Naive thymus-derived CD8-positive, alpha-beta T cell (primary cell): ENCODE measurements around the gene RANGAP1. TPM values are rescaled to one million over a fixed set of nuclear protein-coding genes. Genes with fewer than 3 reads are reported as not detected.
A peak's percentile ranks its signal among the peaks of the same experiment; 100 is the strongest.

Experiments used
- ATAC-seq, 2 donors: fragments of 150-1000 bp; cut with Tn5 transposase in 1 of 2; sonication (Bioruptor Pico), chemical (Tn5 transposase) in 1 of 2; 1 replicate in 1 of 2; 2 replicates in 1 of 2; pipeline ENCODE4 v1.10.0; 2021; ENCODE audit warnings: mild to moderate bottlenecking in 2 of 2, moderate library complexity in 2 of 2
- POLR2A ChIA-PET: fragments of 350-600 bp; sonication (Branson Sonifier 250); formaldehyde crosslinking; loops from one replicate; lab custom pipeline; 2021; ENCODE audit warnings: antibody characterized with exemption; lab: Charles Lee
- DNase-seq, 10 donors: peaks; one replicate each; pipeline versions ENCODE4 v3.0.0 to v3.0.0-alpha.2; 2020 to 2022
- H3K27ac Mint-ChIP-seq, 10 donors: one replicate each; pipeline ENCODE4 v1.8.0; 2020 to 2022; ENCODE audit warnings: mild to moderate bottlenecking in 10 of 10, mixed read lengths in 10 of 10, moderate library complexity in 4 of 10, inconsistent platforms in 1 of 10
- H3K27me3 Mint-ChIP-seq, 5 donors: one replicate each; pipeline ENCODE4 v1.8.0; 2021 to 2022; ENCODE audit warnings: mixed read lengths in 5 of 5
- H3K36me3 Mint-ChIP-seq, 3 donors: one replicate each; pipeline ENCODE4 v1.8.0; 2020 to 2022; ENCODE audit warnings: mixed read lengths in 3 of 3, mild to moderate bottlenecking in 2 of 3, inconsistent platforms in 1 of 3
- H3K4me1 Mint-ChIP-seq, 4 donors: one replicate each; pipeline ENCODE4 v1.8.0; 2021 to 2022; ENCODE audit warnings: mixed read lengths in 4 of 4
- H3K4me3 Mint-ChIP-seq, 10 donors: one replicate each; pipeline ENCODE4 v1.8.0; 2020 to 2022; ENCODE audit warnings: mild to moderate bottlenecking in 10 of 10, mixed read lengths in 10 of 10, moderate library complexity in 6 of 10, inconsistent platforms in 1 of 10
- H3K9me3 Mint-ChIP-seq, 9 donors: one replicate each; pipeline ENCODE4 v1.8.0; 2020 to 2022; ENCODE audit warnings: mixed read lengths in 9 of 9, mild to moderate bottlenecking in 3 of 9, inconsistent platforms in 1 of 9, moderate library complexity in 1 of 9
- polyA plus RNA-seq, 3 donors: library from polyadenylated mRNA; unstranded; fragments of 300-500 nt; fragmentation: Illumina TruSeq; gene quantifications; one replicate each; pipeline ENCODE4 v1.2.3, GENCODE V29; 2021
- total RNA-seq, 8 experiments: library from RNA in 2 of 8; stranded (reverse) in 2 of 8; gene quantifications; one replicate each; pipeline ENCODE4 v1.2.3 and lab custom pipeline; 2021 to 2026

Gene RANGAP1
- total RNA-seq (10 to 100 TPM; 80.0 to 86.6 TPM), polyA plus RNA-seq (10 to 100 TPM; 18.9 to 30.1 (median 23.8) TPM), total RNA-seq (lab: John Stamatoyannopoulos, UW) (121 to 344 (median 175) reads per million in 6 experiments)

- DNase-seq (peak; percentile 93 to 99 (median 98)), ATAC-seq (peak; percentile 88 to 94)
- no peaks in the 10 kb centered on the region for H3K9me3 Mint-ChIP-seq
- peaks cover 0 to 31% (median 2%) of the 10 kb centered on the region in 3 donors for H3K36me3 Mint-ChIP-seq
- H3K27ac Mint-ChIP-seq, result peak within 1 kb of the TSS; percentile 91 to 100 (median 99)
- H3K4me3 Mint-ChIP-seq, result peak within 1 kb of the TSS; percentile 90 to 99 (median 96)
- no peaks in the 10 kb centered on the region for H3K27me3 Mint-ChIP-seq
- H3K4me1 Mint-ChIP-seq, result peaks cover 12 to 43% (median 36%) of the 10 kb centered on the region in 4 donors
- POLR2A ChIA-PET, result interaction anchor here (0.6 to 4.8 kb wide), 22 partner anchors 10 to 1966 kb away, joined by 3 to 112 read pairs (median 4); partner anchors contain the start of genes ACO2, CCDC134, DESI1 and EP300
Measured at GRCh38 chr22:41285820-41286638, at the start of gene RANGAP1. Gene RANGAP1, minus strand, starts transcription at chr22:41286187. Its CDS starts 5,143 bp downstream, at chr22:41281044.

GRCh38 chr22:41334951-41335635 is 49.1 kb upstream of the RANGAP1 start:
- Mint-ChIP-seq H3K4me3 (no peak overlapping the region), H3K4me1 (peaks cover 3 to 26% (median 10%) of the 10 kb centered on the region in 4 donors), H3K27me3 (no peaks in the 10 kb centered on the region), H3K9me3 (no peaks in the 10 kb centered on the region), H3K27ac (peak overlapping the region in 9 of 10 donors; percentile 23 to 86 (median 60)), H3K36me3 (peaks cover 0 to 46% (median 6%) of the 10 kb centered on the region in 3 donors)
- POLR2A ChIA-PET, result no interaction called here
- no peak for DNase-seq
- no peak for ATAC-seq

GRCh38 chr22:41334215-41334614 is 48.2 kb upstream of the RANGAP1 start:
- Mint-ChIP-seq H3K36me3 (peaks cover 0 to 50% (median 9%) of the 10 kb centered on the region in 3 donors), H3K9me3 (no peaks in the 10 kb centered on the region), H3K27me3 (no peaks in the 10 kb centered on the region), H3K27ac (peak overlapping the region in 1 of 10 donors; percentile 23), H3K4me3 (no peak overlapping the region), H3K4me1 (peaks cover 3 to 26% (median 10%) of the 10 kb centered on the region in 4 donors)
- DNase-seq (no peak), ATAC-seq (no peak)
- POLR2A ChIA-PET, result no interaction called here

GRCh38 chr22:41333806-41334205 is 47.8 kb upstream of the RANGAP1 start:
- no peaks in the 10 kb centered on the region for H3K9me3 Mint-ChIP-seq
- peak overlapping the region in 3 of 10 donors; percentile 41 to 63 (median 53) for H3K27ac Mint-ChIP-seq
- H3K4me1 Mint-ChIP-seq, result peaks cover 3 to 26% (median 10%) of the 10 kb centered on the region in 4 donors
- POLR2A ChIA-PET, result no interaction called here
- H3K4me3 Mint-ChIP-seq, result no peak overlapping the region
- ATAC-seq, result no peak
- peaks cover 0 to 48% (median 9%) of the 10 kb centered on the region in 3 donors for H3K36me3 Mint-ChIP-seq
- DNase-seq, result no peak
- H3K27me3 Mint-ChIP-seq, result no peaks in the 10 kb centered on the region

- H3K27me3 Mint-ChIP-seq, result no peaks in the 10 kb centered on the region
- H3K4me1 Mint-ChIP-seq, result peaks cover 3 to 27% (median 10%) of the 10 kb centered on the region in 4 donors
- no peaks in the 10 kb centered on the region for H3K9me3 Mint-ChIP-seq
- ATAC-seq (no peak), DNase-seq (no peak)
- no peak overlapping the region for H3K4me3 Mint-ChIP-seq
- POLR2A ChIA-PET, result no interaction called here
- peaks cover 0 to 58% (median 15%) of the 10 kb centered on the region in 3 donors for H3K36me3 Mint-ChIP-seq
- peak overlapping the region in 3 of 10 donors; percentile 43 to 88 (median 59) for H3K27ac Mint-ChIP-seq
Measured at GRCh38 chr22:41332217-41332939, 46.4 kb upstream of the RANGAP1 start.

- POLR2A ChIA-PET, result no interaction called here
- Mint-ChIP-seq H3K9me3 (no peaks in the 10 kb centered on the region), H3K27ac (no peak overlapping the region), H3K27me3 (no peaks in the 10 kb centered on the region), H3K4me3 (no peak overlapping the region), H3K4me1 (peaks cover under 1 to 12% (median 8%) of the 10 kb centered on the region in 4 donors), H3K36me3 (peaks cover 0 to 74% (median 24%) of the 10 kb centered on the region in 3 donors)
- DNase-seq (no peak), ATAC-seq (no peak)
Measured at GRCh38 chr22:41330169-41330568, 44.2 kb upstream of the RANGAP1 start.

- Mint-ChIP-seq H3K27ac (no peak overlapping the region), H3K4me1 (peaks cover 0 to 13% (median 5%) of the 10 kb centered on the region in 4 donors), H3K36me3 (peaks cover 0 to 82% (median 26%) of the 10 kb centered on the region in 3 donors), H3K4me3 (no peak overlapping the region), H3K27me3 (no peaks in the 10 kb centered on the region), H3K9me3 (no peaks in the 10 kb centered on the region)
- POLR2A ChIA-PET, result no interaction called here
- DNase-seq (no peak), ATAC-seq (no peak)
Measured at GRCh38 chr22:41327124-41327523, 41.1 kb upstream of the RANGAP1 start.

- no peak overlapping the region for H3K4me3 Mint-ChIP-seq
- H3K9me3 Mint-ChIP-seq, result no peaks in the 10 kb centered on the region
- no peak for ATAC-seq
- peaks cover 0 to 84% (median 23%) of the 10 kb centered on the region in 3 donors for H3K36me3 Mint-ChIP-seq
- no peaks in the 10 kb centered on the region for H3K27me3 Mint-ChIP-seq
- H3K27ac Mint-ChIP-seq, result peak overlapping the region in 1 of 10 donors; percentile 48
- no peak for DNase-seq
- H3K4me1 Mint-ChIP-seq, result peaks cover 0 to 17% (median 5%) of the 10 kb centered on the region in 4 donors
- POLR2A ChIA-PET, result no interaction called here
Measured at GRCh38 chr22:41324821-41325528, 39.0 kb upstream of the RANGAP1 start.

- H3K27ac Mint-ChIP-seq, result peak overlapping the region in 1 of 10 donors; percentile 70
- POLR2A ChIA-PET, result interaction anchor here (0.7 kb wide), 2 partner anchors 144 to 148 kb away, joined by 3 to 4 read pairs; partner anchors contain the start of gene PHF5A
- H3K27me3 Mint-ChIP-seq, result no peaks in the 10 kb centered on the region
- DNase-seq (no peak), ATAC-seq (no peak)
- no peak overlapping the region for H3K4me3 Mint-ChIP-seq
- peaks cover 0 to 14% (median 10%) of the 10 kb centered on the region in 4 donors for H3K4me1 Mint-ChIP-seq
- peaks cover 0 to 66% (median 6%) of the 10 kb centered on the region in 3 donors for H3K36me3 Mint-ChIP-seq
- H3K9me3 Mint-ChIP-seq, result no peaks in the 10 kb centered on the region
Measured at GRCh38 chr22:41320416-41321240, 34.6 kb upstream of the RANGAP1 start.

GRCh38 chr22:41315586-41315985 is 29.6 kb upstream of the RANGAP1 start:
- POLR2A ChIA-PET, result interaction anchor here (0.7 kb wide), 1 partner anchor 12 kb away, joined by 3 read pairs; no protein-coding TSS in a partner anchor
- ATAC-seq, result no peak

GRCh38 chr22:41314821-41315220 is 28.8 kb upstream of the RANGAP1 start:
- H3K4me1 Mint-ChIP-seq, result peaks cover 7 to 29% (median 13%) of the 10 kb centered on the region in 4 donors
- H3K36me3 Mint-ChIP-seq, result peaks cover 0 to 34% (median 0%) of the 10 kb centered on the region in 3 donors
- H3K9me3 Mint-ChIP-seq, result no peaks in the 10 kb centered on the region
- ATAC-seq (no peak), DNase-seq (no peak)
- no peak overlapping the region for H3K4me3 Mint-ChIP-seq
- H3K27ac Mint-ChIP-seq, result no peak overlapping the region
- POLR2A ChIA-PET, result no interaction called here
- H3K27me3 Mint-ChIP-seq, result no peaks in the 10 kb centered on the region

More at GRCh38 chr22:41315586-41315985, 29.6 kb upstream of the RANGAP1 start:
- H3K9me3 Mint-ChIP-seq, result no peaks in the 10 kb centered on the region
- H3K4me1 Mint-ChIP-seq, result peaks cover 7 to 24% (median 14%) of the 10 kb centered on the region in 4 donors
- H3K36me3 Mint-ChIP-seq, result peaks cover 0 to 36% (median 0%) of the 10 kb centered on the region in 3 donors
- no peak overlapping the region for H3K4me3 Mint-ChIP-seq
- H3K27ac Mint-ChIP-seq, result peak overlapping the region in 2 of 10 donors; percentile 10 to 15
- no peaks in the 10 kb centered on the region for H3K27me3 Mint-ChIP-seq
- DNase-seq, result no peak
